H1 (cell line): Measurements from ENCODE around the gene CUEDC1. TPM values are rescaled to one million over a fixed set of nuclear protein-coding genes. Genes with fewer than 3 reads are reported as not detected.

Source experiments
- CTCF ChIA-PET: fragments of 300-600 bp; sonication (Branson Sonifier 250); formaldehyde crosslinking; loops from one replicate; lab custom pipeline; 2021; ENCODE audit not compliant: partially characterized antibody; lab: Charles Lee
- POLR2A ChIA-PET: fragments of 300-600 bp; sonication (Branson Sonifier 250); formaldehyde crosslinking; loops from one replicate; lab custom pipeline; 2021; ENCODE audit warnings: inconsistent platforms; ENCODE audit not compliant: partially characterized antibody; lab: Charles Lee
- DNase-seq, 2 experiments: peaks; one replicate each; pipeline versions ENCODE4 v3.0.0 to v3.0.0-alpha.2; 2010 to 2022; ENCODE audit warnings: low spot score in 2 of 2, low read depth in 1 of 2, mixed read lengths in 1 of 2
- FAIRE-seq: peaks from 2 replicates; lab custom pipeline; 2011; peaks lifted over from hg19 to GRCh38; lab: Jason Lieb, UNC
- H2AFZ ChIP-seq: 2 replicates; pipeline ENCODE4 v1.8.1; 2012; ENCODE audit warnings: low read length, inconsistent platforms
- H2AK5ac ChIP-seq: 2 replicates; pipeline ENCODE4 v1.6.1; 2013; ENCODE audit warnings: low read depth, low read length
- H2BK120ac ChIP-seq: replicated peaks from 2 replicates; pipeline ENCODE3; 2013; ENCODE audit warnings: low read depth, low read length, inconsistent platforms
- H2BK12ac ChIP-seq: 2 replicates; pipeline ENCODE4 v1.6.1; 2013; ENCODE audit warnings: low read depth, low read length
- H2BK15ac ChIP-seq: 2 replicates; pipeline ENCODE4 v1.6.1; 2013; ENCODE audit warnings: low read length
- H2BK20ac ChIP-seq: 2 replicates; pipeline ENCODE4 v1.6.1; 2013; ENCODE audit warnings: low read length
- H2BK5ac ChIP-seq: 2 replicates; pipeline ENCODE4 v1.6.1; 2013; ENCODE audit warnings: low read depth, low read length
- H3K14ac ChIP-seq: 2 replicates; pipeline ENCODE4 v1.6.1; 2013; ENCODE audit warnings: inconsistent platforms; ENCODE audit not compliant: insufficient read length
- H3K18ac ChIP-seq: 2 replicates; pipeline ENCODE4 v1.6.1; 2013; ENCODE audit warnings: low read length; ENCODE audit errors: extremely low read depth
- H3K23ac ChIP-seq: 2 replicates; pipeline ENCODE4 v1.6.1; 2013; ENCODE audit warnings: inconsistent platforms; ENCODE audit not compliant: insufficient read length
- H3K23me2 ChIP-seq: 2 replicates; pipeline ENCODE4 v1.6.1; 2013; ENCODE audit warnings: low read depth, low read length
- H3K27ac ChIP-seq: 2 replicates; pipeline ENCODE4 v1.6.1; 2011; ENCODE audit warnings: low read depth, low read length, inconsistent platforms
- H3K27me3 ChIP-seq, 4 experiments: replicated peaks in 1 of 4; 1 replicate in 1 of 4; 2 replicates in 3 of 4; pipeline versions ENCODE4 v1.6.1 to v1.8.1; 2011 to 2013; ENCODE audit warnings: low read length in 3 of 4, mild to moderate bottlenecking in 3 of 4, inconsistent platforms in 2 of 4, mixed read lengths in 2 of 4, moderate library complexity in 1 of 4; ENCODE audit not compliant: control insufficient read depth in 3 of 4, insufficient read depth in 3 of 4; ENCODE audit errors: extremely low read depth in 1 of 4
- H3K36me3 ChIP-seq, 4 experiments: 2 replicates each; pipeline versions ENCODE4 v1.6.1 to v1.8.1; 2011 to 2013; ENCODE audit warnings: mild to moderate bottlenecking in 4 of 4, low read length in 3 of 4, moderate library complexity in 2 of 4, control low read depth in 1 of 4, inconsistent platforms in 1 of 4; ENCODE audit not compliant: insufficient read depth in 4 of 4, control insufficient read depth in 2 of 4
- H3K4ac ChIP-seq: replicated peaks from 2 replicates; pipeline ENCODE3; 2013; ENCODE audit warnings: low read length, low read depth, mixed read lengths, inconsistent platforms; ENCODE audit not compliant: insufficient read length
- H3K4me1 ChIP-seq, 4 experiments: replicated peaks in 1 of 4; 1 replicate in 1 of 4; 2 replicates in 3 of 4; pipeline versions ENCODE4 v1.6.1 to v1.8.1; 2011 to 2013; ENCODE audit warnings: low read length in 3 of 4, inconsistent platforms in 2 of 4, mixed read lengths in 1 of 4; ENCODE audit not compliant: insufficient read depth in 4 of 4, control insufficient read depth in 3 of 4
- H3K4me2 ChIP-seq, 2 experiments: 2 replicates each; pipeline versions ENCODE4 v1.6.1 to v1.8.1; 2011 to 2013; ENCODE audit warnings: low read depth in 2 of 2, low read length in 2 of 2, control low read depth in 1 of 2, inconsistent platforms in 1 of 2, mild to moderate bottlenecking in 1 of 2; ENCODE audit not compliant: insufficient read depth in 1 of 2
- H3K4me3 ChIP-seq, 4 experiments: fragments of 200-600, 300-600 bp in 1 of 4; sonication (generic), shearing (Covaris generic), sonication (Bioruptor Twin) in 1 of 4; 2 replicates each; pipeline versions ENCODE4 v1.5.1 to v1.8.1; 2011 to 2016; ENCODE audit warnings: low read length in 4 of 4, low read depth in 3 of 4, control low read depth in 2 of 4, inconsistent platforms in 2 of 4, mild to moderate bottlenecking in 2 of 4, mixed read lengths in 1 of 4, moderate library complexity in 1 of 4; ENCODE audit not compliant: insufficient read depth in 2 of 4; ENCODE audit errors: extremely low read depth in 1 of 4
- H3K56ac ChIP-seq: replicated peaks from 2 replicates; pipeline ENCODE3; 2013; ENCODE audit warnings: low read depth, mild to moderate bottlenecking, mixed read lengths, low read length, inconsistent platforms; ENCODE audit not compliant: insufficient read length
- H3K79me1 ChIP-seq: 2 replicates; pipeline ENCODE4 v1.6.1; 2013; ENCODE audit warnings: low read depth, low read length, control low read depth
- H3K79me2 ChIP-seq, 2 experiments: 2 replicates each; pipeline versions ENCODE4 v1.6.1 to v1.8.1; 2012 to 2013; ENCODE audit warnings: low read length in 2 of 2, mild to moderate bottlenecking in 2 of 2, inconsistent platforms in 1 of 2; ENCODE audit not compliant: insufficient read depth in 2 of 2, control insufficient read depth in 1 of 2
- H3K9ac ChIP-seq, 4 experiments: replicated peaks in 1 of 4; 1 replicate in 1 of 4; 2 replicates in 3 of 4; pipeline versions ENCODE4 v1.6.1 to v1.8.1; 2011 to 2013; ENCODE audit warnings: low read depth in 3 of 4, low read length in 3 of 4, control low read depth in 2 of 4, mild to moderate bottlenecking in 2 of 4, moderate library complexity in 2 of 4, inconsistent platforms in 1 of 4; ENCODE audit errors: extremely low read depth in 1 of 4
- H3K9me3 ChIP-seq, 2 experiments: 2 replicates each; pipeline versions ENCODE4 v1.6.1 to v1.8.1; 2012 to 2013; ENCODE audit warnings: mild to moderate bottlenecking in 2 of 2, moderate library complexity in 2 of 2, control low read depth in 1 of 2, inconsistent platforms in 1 of 2, low read depth in 1 of 2, low read length in 1 of 2, mixed read lengths in 1 of 2; ENCODE audit not compliant: insufficient read depth in 2 of 2
- H4K20me1 ChIP-seq, 2 experiments: replicated peaks in 1 of 2; 2 replicates each; pipeline versions ENCODE3 to v1.8.1; 2011 to 2013; ENCODE audit warnings: inconsistent platforms in 2 of 2, low read length in 2 of 2, mild to moderate bottlenecking in 1 of 2; ENCODE audit not compliant: insufficient read depth in 2 of 2, control insufficient read depth in 1 of 2
- H4K5ac ChIP-seq: 2 replicates; pipeline ENCODE4 v1.6.1; 2013; ENCODE audit warnings: low read length, low read depth, mixed read lengths, inconsistent platforms; ENCODE audit not compliant: insufficient read length
- H4K8ac ChIP-seq: 2 replicates; pipeline ENCODE4 v1.8.0; 2013; ENCODE audit warnings: mild to moderate bottlenecking, moderate library complexity, low read length, inconsistent platforms; ENCODE audit not compliant: insufficient read depth; ENCODE audit errors: extremely low read depth
- H4K91ac ChIP-seq: replicated peaks from 2 replicates; pipeline ENCODE3; 2013; ENCODE audit warnings: low read length, mixed read lengths, inconsistent platforms; ENCODE audit not compliant: insufficient read length
- ASH2L ChIP-seq: fragments of 200-600, 300-600 bp; sonication (generic); IDR thresholded peaks from one replicate; pipeline ENCODE4 v1.7.1; 2017; ENCODE audit warnings: low read length
- CBX8 ChIP-seq: fragments of 300-800, 300-1000 bp; sonication (generic); IDR thresholded peaks from 2 replicates; pipeline ENCODE4 v1.7.1; 2016; ENCODE audit warnings: low read depth, low read length, borderline replicate concordance
- EP300 ChIP-seq, 2 experiments: IDR thresholded peaks; 1 replicate in 1 of 2; 2 replicates in 1 of 2; pipeline ENCODE4 v1.6.1; 2011 to 2012; ENCODE audit warnings: low read depth in 2 of 2, low read length in 2 of 2, mild to moderate bottlenecking in 2 of 2, borderline replicate concordance in 1 of 2, inconsistent platforms in 1 of 2, moderate library complexity in 1 of 2
- POLR2A ChIP-seq, 2 experiments: IDR thresholded peaks; 1 replicate in 1 of 2; 2 replicates in 1 of 2; pipeline ENCODE4 v1.6.1; 2011; ENCODE audit warnings: low read depth in 2 of 2, low read length in 2 of 2, mild to moderate bottlenecking in 2 of 2; ENCODE audit errors: control extremely low read depth in 1 of 2
- POLR2AphosphoS5 ChIP-seq: IDR thresholded peaks from 2 replicates; pipeline ENCODE4 v1.6.1; 2011; ENCODE audit warnings: low read depth, low read length
- SAP30 ChIP-seq: fragments of 300-600 bp; sonication (generic); IDR thresholded peaks from 2 replicates; pipeline ENCODE4 v1.7.1; 2012; ENCODE audit warnings: low read length, moderate library complexity, mild to moderate bottlenecking, inconsistent platforms; ENCODE audit not compliant: insufficient read depth, insufficient replicate concordance
- WGBS, 2 experiments: shearing (Covaris generic) in 1 of 2; methylation state at CpG; one replicate each; pipeline versions ENCODE4 v1.1.6 to v1.1.7; 2013 to 2015; ENCODE audit warnings: low lambda C conversion rate in 2 of 2, mixed read lengths in 2 of 2, inconsistent platforms in 1 of 2, low coverage in 1 of 2, missing lambda C conversion rate in 1 of 2; ENCODE audit not compliant: insufficient replicate concordance in 2 of 2, insufficient coverage in 1 of 2, insufficient read length in 1 of 2; ENCODE audit errors: extremely low coverage in 1 of 2, missing lambda C conversion rate in 1 of 2; 5-methylcytosine and 5-hydroxymethylcytosine counted together
- polyA plus RNA-seq, 7 experiments: library from polyadenylated mRNA; depleted of rRNA in 3 of 7; stranded (reverse) in 5 of 7; unstranded in 2 of 7; fragments of >200 nt in 5 of 7; fragments of 200-250 nt in 2 of 7; gene quantifications; 1 replicate in 5 of 7; 2 replicates in 1 of 7; 4 replicates in 1 of 7; pipeline versions ENCODE4 v1.2.1 to v1.2.3, GENCODE V29; 2011 to 2013; ENCODE audit warnings: missing spikeins in 2 of 7, mixed read lengths in 2 of 7
- total RNA-seq: library from RNA; stranded (reverse); fragmentation: NEBNext Ultra II Directional; extraction: Animal tissue kit (Norgen Biotek cat#: 25700); gene quantifications from 2 replicates; pipeline ENCODE4 v1.2.1, GENCODE V29; 2021

The CUEDC1 gene
- total and polyA plus RNA-seq, 2 of the 8 experiments (the other 6 are each of a cell fraction or from before 2014, with no cell fraction given): 4.0 to 10.7 TPM

- H4K20me1 ChIP-seq: no peaks in the 10 kb centered on the region
- no peak overlapping the region for H2AFZ ChIP-seq
- WGBS, 2 experiments: 95% methylated on average over 2 of the region's 2 CpGs; no CpG with 5 or more reads in 1 of the 2 experiments
- no peak overlapping the region for H3K9ac ChIP-seq
- H2AK5ac ChIP-seq: no peak overlapping the region
- H3K4me2 ChIP-seq: no peak overlapping the region
- no peak overlapping the region for H4K5ac ChIP-seq
- H2BK120ac ChIP-seq: no peak overlapping the region
- DNase-seq: no peak
- H3K9me3 ChIP-seq: no peaks in the 10 kb centered on the region
- H3K14ac ChIP-seq: no peak overlapping the region
- no peak overlapping the region for H2BK12ac ChIP-seq
- ChIA-PET POLR2A (no interaction called here), CTCF (interaction anchor here (1.2 to 6.0 kb wide), 4 partner anchors 11 to 36 kb away, joined by 3 to 49 read pairs (median 11); no protein-coding TSS in a partner anchor)
- H3K4me1 ChIP-seq: no peaks in the 10 kb centered on the region; a peak in 1 of 7 replicates
- H3K27me3 ChIP-seq: no peaks in the 10 kb centered on the region
- H2BK20ac ChIP-seq: no peak overlapping the region
- no peak overlapping the region for H2BK5ac ChIP-seq
- H3K23me2 ChIP-seq: no peaks in the 10 kb centered on the region
- H3K23ac ChIP-seq: no peak overlapping the region
- no peak overlapping the region for H3K56ac ChIP-seq
- H3K4ac ChIP-seq: no peak overlapping the region
- no peaks in the 10 kb centered on the region for H3K79me1 ChIP-seq
- FAIRE-seq: no peak
- H2BK15ac ChIP-seq: no peak overlapping the region
- no peak overlapping the region for H3K4me3 ChIP-seq
- no peaks in the 10 kb centered on the region for H3K79me2 ChIP-seq
- H3K18ac ChIP-seq: no peak overlapping the region
- H4K91ac ChIP-seq: no peak overlapping the region
- H3K36me3 ChIP-seq: no peaks in the 10 kb centered on the region
- no peak overlapping the region for H4K8ac ChIP-seq
- H3K27ac ChIP-seq: no peak overlapping the region
- TF ChIP-seq CBX8 (no peak), EP300 (IDR thresholded peaks at IDR 0.05; ENCODE audit: borderline replicate concordance in 1 of 2, low read depth in 2 of 2, low read length in 2 of 2) (no peak), POLR2A (IDR thresholded peaks at IDR 0.05; ENCODE audit: control extremely low read depth in 1 of 2, low read depth in 2 of 2, low read length in 2 of 2) (no peak), ASH2L (no peak), SAP30 (no peak), POLR2AphosphoS5 (no peak)
Observed at GRCh38 chr17:57819285-57819684, 135.9 kb downstream of the CUEDC1 start.
